Calu3 (cell line): ENCODE results near the gene RPS27L. TPM values are rescaled to one million over a fixed set of nuclear protein-coding genes. Genes with fewer than 3 reads are reported as not detected.

Experiments used
- BruUV-seq: library from RNA; stranded (reverse); fragments of 400-500 nt; replicated peaks from 2 replicates; lab custom pipeline; 2021; lab: Mats Ljungman, UMichigan
- CTCF ChIA-PET: fragments of 300-600 bp; sonication (Branson Sonifier 250); formaldehyde crosslinking; loops from one replicate; lab custom pipeline; 2022; ENCODE audit warnings: antibody characterized with exemption; lab: Charles Lee
- DNase-seq: peaks from one replicate; pipeline ENCODE4 v3.0.0; 2022
- H3K27ac Mint-ChIP-seq: one replicate; pipeline ENCODE4 v1.8.0; 2022; ENCODE audit warnings: mixed read lengths; ENCODE audit not compliant: unreplicated experiment
- H3K27me3 Mint-ChIP-seq: one replicate; pipeline ENCODE4 v1.8.0; 2022; ENCODE audit warnings: mixed read lengths; ENCODE audit not compliant: unreplicated experiment
- H3K36me3 Mint-ChIP-seq: one replicate; pipeline ENCODE4 v1.8.0; 2022; ENCODE audit warnings: mild to moderate bottlenecking, moderate library complexity, mixed read lengths; ENCODE audit not compliant: insufficient read depth, unreplicated experiment
- H3K4me1 Mint-ChIP-seq: one replicate; pipeline ENCODE4 v1.8.0; 2022; ENCODE audit warnings: mild to moderate bottlenecking, low read depth, mixed read lengths; ENCODE audit not compliant: unreplicated experiment
- H3K4me3 Mint-ChIP-seq: one replicate; pipeline ENCODE4 v1.8.0; 2022; ENCODE audit warnings: mild to moderate bottlenecking, low read depth, moderate library complexity, mixed read lengths; ENCODE audit not compliant: unreplicated experiment
- H3K9me3 Mint-ChIP-seq: one replicate; pipeline ENCODE4 v1.8.0; 2022; ENCODE audit warnings: low read depth, mixed read lengths; ENCODE audit not compliant: unreplicated experiment
- intact Hi-C: fragments of 100-400 bp; cut with micrococcal nuclease; formaldehyde crosslinking; loops from one replicate; pipeline ENCODE4 v1.10.0; 2022; ENCODE audit not compliant: unreplicated experiment
- total RNA-seq: library from RNA; stranded (reverse); gene quantifications from 2 replicates; pipeline ENCODE4 v1.2.3, GENCODE V29; 2022
- TF ChIP-seq, protein P1 (sequence below): fragments of 200-600 bp; IDR thresholded peaks from one replicate; pipeline ENCODE4 v1.8.0; 2022; ENCODE audit warnings: antibody characterized with exemption; ENCODE audit not compliant: unreplicated experiment

Gene RPS27L
- total RNA-seq, 1 experiment from 2014 or later = 64.4 TPM

DNA sequence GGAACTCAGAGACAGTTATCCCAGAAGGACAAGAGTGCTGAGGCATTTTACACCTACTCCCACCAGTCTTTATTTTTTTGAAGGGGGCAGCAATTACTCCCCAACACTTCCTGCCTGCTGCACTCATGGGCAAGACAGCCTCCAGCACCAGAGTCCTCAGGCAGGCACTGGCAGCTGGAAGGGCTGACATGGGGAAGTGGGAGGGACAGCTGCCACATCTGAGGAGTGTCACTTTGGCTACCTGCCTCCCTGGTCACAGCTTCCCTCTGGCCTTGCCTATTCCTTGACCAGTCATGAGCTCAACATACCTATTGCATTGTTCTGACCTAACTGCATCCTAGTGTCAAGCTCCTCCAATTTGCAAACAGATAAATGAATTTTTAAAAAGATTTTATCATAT lies 45.8 kb downstream of the RPS27L start:
- DNase-seq = no peak
- Mint-ChIP-seq H3K4me1 (peaks cover 17% of the 10 kb centered on the region), H3K9me3 (peaks cover 4% of the 10 kb centered on the region), H3K27me3 (no peaks in the 10 kb centered on the region), H3K27ac (no peak overlapping the region), H3K36me3 (no peaks in the 10 kb centered on the region), H3K4me3 (no peak overlapping the region)
- TF ChIP-seq, protein P1, sequence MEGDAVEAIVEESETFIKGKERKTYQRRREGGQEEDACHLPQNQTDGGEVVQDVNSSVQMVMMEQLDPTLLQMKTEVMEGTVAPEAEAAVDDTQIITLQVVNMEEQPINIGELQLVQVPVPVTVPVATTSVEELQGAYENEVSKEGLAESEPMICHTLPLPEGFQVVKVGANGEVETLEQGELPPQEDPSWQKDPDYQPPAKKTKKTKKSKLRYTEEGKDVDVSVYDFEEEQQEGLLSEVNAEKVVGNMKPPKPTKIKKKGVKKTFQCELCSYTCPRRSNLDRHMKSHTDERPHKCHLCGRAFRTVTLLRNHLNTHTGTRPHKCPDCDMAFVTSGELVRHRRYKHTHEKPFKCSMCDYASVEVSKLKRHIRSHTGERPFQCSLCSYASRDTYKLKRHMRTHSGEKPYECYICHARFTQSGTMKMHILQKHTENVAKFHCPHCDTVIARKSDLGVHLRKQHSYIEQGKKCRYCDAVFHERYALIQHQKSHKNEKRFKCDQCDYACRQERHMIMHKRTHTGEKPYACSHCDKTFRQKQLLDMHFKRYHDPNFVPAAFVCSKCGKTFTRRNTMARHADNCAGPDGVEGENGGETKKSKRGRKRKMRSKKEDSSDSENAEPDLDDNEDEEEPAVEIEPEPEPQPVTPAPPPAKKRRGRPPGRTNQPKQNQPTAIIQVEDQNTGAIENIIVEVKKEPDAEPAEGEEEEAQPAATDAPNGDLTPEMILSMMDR = no peak
- CTCF ChIA-PET = interaction anchor here (1.0 kb wide), 1 partner anchor 254 kb away, joined by 3 read pairs; no protein-coding TSS in a partner anchor
- BruUV-seq = no TSS peak
- intact Hi-C loops = no loop called here

DNA sequence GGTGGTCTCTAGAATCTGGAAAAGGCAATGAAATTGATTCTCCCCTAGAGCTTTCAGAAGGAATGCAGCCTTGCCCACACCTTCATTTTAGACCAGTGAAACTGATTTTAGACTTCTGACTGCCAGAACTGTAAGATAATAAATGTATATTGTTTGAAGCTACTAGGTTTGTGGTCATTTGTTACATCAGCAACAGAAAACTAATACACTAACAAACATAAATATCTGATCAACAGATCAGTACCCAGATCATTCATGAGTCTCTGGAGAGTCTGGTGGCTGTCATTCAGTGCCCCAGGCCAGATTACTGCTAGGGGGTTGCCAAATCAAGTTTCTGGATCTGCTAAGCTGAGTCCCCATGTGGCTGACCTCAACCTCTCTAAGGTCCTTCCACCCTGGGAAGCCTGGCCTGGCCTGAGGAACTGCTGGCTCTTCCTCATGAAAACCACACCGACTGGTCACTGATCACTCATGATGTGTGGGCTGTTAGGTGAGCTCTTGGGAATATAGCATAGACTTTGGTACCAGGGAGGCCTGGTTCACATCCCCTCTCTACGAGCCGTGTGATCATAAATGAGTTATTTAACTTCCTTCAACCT lies 46.8 kb downstream of the RPS27L start:
- Mint-ChIP-seq H3K36me3 (no peaks in the 10 kb centered on the region), H3K9me3 (peaks cover 4% of the 10 kb centered on the region), H3K27me3 (no peaks in the 10 kb centered on the region), H3K27ac (no peak overlapping the region), H3K4me3 (no peak overlapping the region), H3K4me1 (peaks cover 17% of the 10 kb centered on the region)
- CTCF ChIA-PET = interaction anchor here (0.6 to 1.0 kb wide), 2 partner anchors 253 to 368 kb away, joined by 3 to 5 read pairs; no protein-coding TSS in a partner anchor
- TF ChIP-seq, protein P1 = no peak
- intact Hi-C loops = no loop called here
- no peak for DNase-seq
- BruUV-seq = no TSS peak

DNA sequence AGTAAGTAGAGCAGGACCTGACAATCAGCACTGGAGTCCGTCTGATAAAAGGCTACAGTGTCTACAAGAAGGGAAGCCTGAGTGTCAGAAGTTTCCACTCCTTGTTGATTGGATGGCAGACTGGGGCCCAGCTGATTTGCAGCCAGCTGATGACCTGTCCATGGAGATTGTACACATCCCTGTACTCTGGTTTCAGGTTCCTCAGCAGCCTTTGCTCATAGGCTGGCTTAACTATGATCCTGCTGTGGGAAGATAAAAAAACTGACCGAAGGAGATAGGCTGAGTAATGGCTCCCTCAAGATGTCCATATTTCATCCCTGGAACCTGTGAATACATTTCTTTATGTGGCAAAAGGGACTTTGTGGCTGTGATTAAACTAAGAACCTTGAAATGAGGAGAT lies 47.4 kb downstream of the RPS27L start:
- TF ChIP-seq, protein P1 = no peak
- Mint-ChIP-seq H3K4me1 (peaks cover 17% of the 10 kb centered on the region), H3K36me3 (no peaks in the 10 kb centered on the region), H3K9me3 (peaks cover 4% of the 10 kb centered on the region), H3K27me3 (no peaks in the 10 kb centered on the region), H3K27ac (no peak overlapping the region), H3K4me3 (no peak overlapping the region)
- CTCF ChIA-PET = no interaction called here
- DNase-seq = no peak
- intact Hi-C loops = no loop called here
- BruUV-seq = no TSS peak

DNA sequence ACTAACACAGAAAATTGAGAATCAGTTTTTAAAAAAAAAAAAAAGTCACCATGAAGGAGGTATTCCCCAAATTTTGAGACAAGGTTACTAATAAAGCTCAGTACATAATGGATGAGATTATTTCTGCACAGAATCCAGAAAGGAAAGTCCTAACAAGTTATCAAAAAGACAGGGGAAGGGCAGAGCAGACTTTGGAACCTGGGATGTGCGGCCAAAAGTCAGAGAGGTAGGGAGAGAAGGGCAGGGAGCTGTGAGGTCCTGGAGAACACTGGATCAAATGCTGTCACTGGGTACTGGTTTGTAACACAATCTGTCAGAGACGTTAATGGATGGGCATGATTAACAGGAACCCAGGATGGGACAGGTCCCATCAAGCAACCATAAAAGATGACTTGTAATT lies 47.8 kb downstream of the RPS27L start:
- peaks cover 4% of the 10 kb centered on the region for H3K9me3 Mint-ChIP-seq
- intact Hi-C loops = no loop called here
- no peaks in the 10 kb centered on the region for H3K27me3 Mint-ChIP-seq
- DNase-seq = no peak
- TF ChIP-seq, protein P1 = no peak
- CTCF ChIA-PET = interaction anchor here (0.5 kb wide), 1 partner anchor 314 kb away, joined by 5 read pairs; no protein-coding TSS in a partner anchor
- H3K27ac Mint-ChIP-seq = no peak overlapping the region
- H3K4me1 Mint-ChIP-seq = peaks cover 17% of the 10 kb centered on the region
- H3K4me3 Mint-ChIP-seq = no peak overlapping the region
- no peaks in the 10 kb centered on the region for H3K36me3 Mint-ChIP-seq
- no TSS peak for BruUV-seq
